HUES48 (cell line): ENCODE data around the gene ZNF333.

Experiments
- H3K27ac ChIP-seq: one replicate; pipeline ENCODE4 v1.7.0; 2013; ENCODE audit warnings: low read depth, low read length, inconsistent platforms
- H3K27me3 ChIP-seq: 2 replicates; pipeline ENCODE4 v1.6.1; 2013; ENCODE audit warnings: mild to moderate bottlenecking, low read length; ENCODE audit not compliant: control insufficient read depth, insufficient read depth
- H3K36me3 ChIP-seq: 2 replicates; pipeline ENCODE4 v1.6.1; 2013; ENCODE audit warnings: low read length; ENCODE audit not compliant: control insufficient read depth, insufficient read depth
- H3K4me1 ChIP-seq: 2 replicates; pipeline ENCODE4 v1.6.1; 2013; ENCODE audit warnings: mild to moderate bottlenecking, low read length; ENCODE audit not compliant: control insufficient read depth, insufficient read depth
- H3K4me3 ChIP-seq: 2 replicates; pipeline ENCODE4 v1.5.1; 2013; ENCODE audit warnings: mild to moderate bottlenecking, low read depth, low read length
- H3K9ac ChIP-seq: 2 replicates; pipeline ENCODE4 v1.6.1; 2013; ENCODE audit warnings: mild to moderate bottlenecking, low read depth, low read length, moderate library complexity
- H3K9me3 ChIP-seq: 2 replicates; pipeline ENCODE4 v1.6.1; 2013; ENCODE audit warnings: low read length; ENCODE audit not compliant: control insufficient read depth, insufficient read depth

The ZNF333 gene

DNA sequence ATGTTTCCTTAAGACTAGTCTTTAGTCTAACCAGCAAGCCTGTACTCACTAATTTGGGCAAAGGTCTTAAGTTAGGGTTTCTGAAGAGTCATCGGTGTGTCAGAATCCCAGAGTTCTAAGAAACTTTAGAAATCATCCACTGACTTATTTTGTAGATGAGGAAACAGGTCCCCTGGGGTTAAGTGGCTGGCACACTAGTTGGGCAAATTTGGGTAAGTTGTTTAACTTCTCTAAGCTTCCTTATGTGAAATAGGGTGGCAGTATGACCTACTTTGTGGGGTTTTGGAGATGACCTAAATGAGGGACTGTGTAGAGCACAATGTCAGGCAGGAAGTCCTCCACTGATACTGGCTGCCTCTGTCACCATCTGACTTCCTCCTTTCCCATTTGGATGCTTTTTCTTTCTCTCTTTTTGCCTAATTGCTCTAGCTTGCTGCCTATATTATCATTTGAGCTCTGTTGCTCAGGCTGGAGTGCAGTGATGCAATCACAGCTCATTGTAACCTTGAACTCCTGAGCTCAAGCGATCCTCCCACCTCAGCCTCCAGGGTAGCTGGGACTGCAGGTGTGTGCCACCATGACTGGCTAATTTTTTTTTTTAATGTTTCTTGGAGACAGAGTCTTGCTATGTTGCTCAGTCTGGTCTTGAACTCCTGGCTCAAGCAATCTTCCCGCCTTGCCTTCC, 17.5 kb upstream of the ZNF333 start:
- H3K36me3 ChIP-seq: no peaks in the 10 kb centered on the region
- no peaks in the 10 kb centered on the region for H3K4me1 ChIP-seq
- no peaks in the 10 kb centered on the region for H3K27me3 ChIP-seq
- H3K9me3 ChIP-seq: peaks cover 17% of the 10 kb centered on the region
- H3K9ac ChIP-seq: no peak overlapping the region
- no peak overlapping the region for H3K4me3 ChIP-seq
- H3K27ac ChIP-seq: no peak overlapping the region

DNA sequence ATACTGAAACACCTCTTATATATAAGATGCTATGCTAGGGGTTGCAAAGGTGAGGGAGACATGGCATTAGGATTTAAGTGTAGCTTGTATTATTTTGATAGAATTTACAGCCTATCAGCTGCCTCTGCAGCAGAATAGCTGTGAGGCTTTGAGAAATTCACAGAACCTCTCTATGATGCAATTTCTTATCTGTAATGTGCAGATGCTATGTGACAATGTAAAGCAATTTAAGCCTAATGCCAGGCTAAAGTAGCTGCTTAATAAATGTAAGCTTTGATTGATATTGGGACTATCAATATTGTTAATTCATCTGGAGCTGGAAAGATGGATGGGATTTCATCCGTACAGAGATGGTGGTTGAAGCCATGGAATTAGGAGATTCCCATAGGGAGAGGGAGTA, 16.8 kb upstream of the ZNF333 start:
- H3K9ac ChIP-seq: no peak overlapping the region
- H3K27me3 ChIP-seq: no peaks in the 10 kb centered on the region
- no peaks in the 10 kb centered on the region for H3K4me1 ChIP-seq
- H3K36me3 ChIP-seq: no peaks in the 10 kb centered on the region
- H3K27ac ChIP-seq: no peak overlapping the region
- no peak overlapping the region for H3K4me3 ChIP-seq
- H3K9me3 ChIP-seq: peaks cover 17% of the 10 kb centered on the region

DNA sequence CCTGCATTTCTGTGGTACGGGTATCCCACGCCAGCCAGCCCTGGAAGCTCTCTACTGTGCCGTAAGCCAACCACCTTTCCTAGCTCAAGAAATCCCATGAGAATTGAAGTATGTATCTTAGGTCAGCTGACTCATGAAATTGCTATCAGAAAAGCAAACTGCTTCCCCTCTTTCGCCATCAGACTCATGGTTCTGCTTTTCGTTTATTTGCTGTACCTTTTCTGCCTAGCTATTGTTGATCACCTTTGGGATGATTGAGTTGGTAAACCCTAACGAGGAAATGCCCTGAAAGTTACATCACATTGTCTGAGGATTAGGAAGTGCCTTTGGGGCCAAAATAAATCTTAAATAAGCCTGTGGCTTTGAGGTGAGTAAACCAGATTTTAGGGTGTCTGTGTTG, 15.1 kb upstream of the ZNF333 start, which contains the start of gene ADGRE3:
TSS of gene ADGRE3 (minus strand) at position 81 of the 400 bp plus-strand sequence. CDS start at position 7, 74 bp downstream.
- no peaks in the 10 kb centered on the region for H3K36me3 ChIP-seq
- H3K9me3 ChIP-seq: peaks cover 10% of the 10 kb centered on the region
- H3K9ac ChIP-seq: no peak within 1 kb of the TSS
- no peak within 1 kb of the TSS for H3K27ac ChIP-seq
- H3K27me3 ChIP-seq: no peaks in the 10 kb centered on the region
- H3K4me1 ChIP-seq: no peaks in the 10 kb centered on the region
- H3K4me3 ChIP-seq: no peak within 1 kb of the TSS

DNA sequence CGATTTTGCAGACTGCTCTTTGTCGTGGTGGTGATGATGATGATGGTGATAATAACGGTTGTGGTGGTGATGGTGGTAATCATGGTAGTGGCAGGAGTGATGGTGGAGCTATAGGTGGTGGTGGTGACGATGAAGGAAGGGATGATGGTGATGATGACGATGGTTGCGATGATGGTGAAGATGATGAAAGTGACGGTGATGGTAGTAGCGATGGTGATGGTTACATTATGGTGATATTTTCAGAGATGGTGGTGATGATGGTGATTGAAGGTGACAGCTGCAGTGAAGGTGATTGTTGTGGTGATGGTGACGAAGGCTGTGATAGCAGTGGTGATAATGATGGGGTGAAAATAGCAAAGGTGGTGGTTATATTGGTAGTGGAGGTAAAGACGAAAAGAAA, 13.1 kb upstream of the ZNF333 start:
- no peaks in the 10 kb centered on the region for H3K36me3 ChIP-seq
- no peak overlapping the region for H3K9ac ChIP-seq
- no peak overlapping the region for H3K27ac ChIP-seq
- no peaks in the 10 kb centered on the region for H3K4me1 ChIP-seq
- H3K9me3 ChIP-seq: no peaks in the 10 kb centered on the region; the same call in 1 of the 2 replicates
- no peak overlapping the region for H3K4me3 ChIP-seq
- H3K27me3 ChIP-seq: no peaks in the 10 kb centered on the region

DNA sequence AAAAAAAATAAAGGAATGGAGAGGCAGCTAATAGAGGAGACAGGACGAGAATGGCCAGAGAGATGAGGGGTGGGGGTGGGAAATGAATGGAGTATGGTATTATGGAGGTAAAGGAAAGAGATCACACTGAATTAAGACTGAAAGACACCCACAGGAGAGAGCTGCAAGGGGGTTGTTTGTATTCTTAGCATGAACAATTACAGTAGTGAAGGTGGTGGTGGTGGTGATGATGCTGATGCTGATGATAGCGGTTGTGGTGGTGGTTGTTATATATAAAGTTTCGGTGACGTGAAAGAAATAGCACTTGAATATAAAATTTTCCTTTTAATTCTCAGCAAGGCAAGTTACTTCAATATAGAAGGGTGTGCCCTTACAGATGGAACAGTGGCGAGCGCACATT, 12.4 kb upstream of the ZNF333 start:
- Histone ChIP-seq H3K9me3 (no peaks in the 10 kb centered on the region; the same call in 1 of the 2 replicates), H3K4me3 (no peak overlapping the region), H3K27ac (no peak overlapping the region), H3K4me1 (no peaks in the 10 kb centered on the region), H3K27me3 (no peaks in the 10 kb centered on the region), H3K36me3 (no peaks in the 10 kb centered on the region), H3K9ac (no peak overlapping the region)

DNA sequence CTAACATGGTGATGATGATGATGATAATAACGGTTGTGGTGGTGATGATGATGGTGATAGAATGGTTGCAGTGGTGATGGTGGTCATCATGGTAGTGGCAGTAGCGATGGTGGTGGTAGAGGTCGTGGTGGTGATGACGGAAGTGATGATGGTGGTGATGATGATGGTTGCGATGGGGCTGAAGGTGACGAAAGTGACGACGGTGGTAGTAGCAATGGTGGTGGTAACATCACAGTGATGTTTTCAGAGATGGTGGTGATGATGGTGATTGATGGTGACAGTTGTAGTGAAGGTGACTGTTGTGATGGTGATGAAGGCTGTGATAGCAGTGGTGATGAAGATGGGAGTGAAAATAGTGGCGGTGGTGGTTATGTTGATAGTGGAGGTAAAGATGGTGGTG, 11.6 kb upstream of the ZNF333 start:
- H3K9me3 ChIP-seq: no peaks in the 10 kb centered on the region; the same call in 1 of the 2 replicates
- H3K27ac ChIP-seq: no peak overlapping the region
- no peaks in the 10 kb centered on the region for H3K4me1 ChIP-seq
- H3K36me3 ChIP-seq: no peaks in the 10 kb centered on the region
- no peaks in the 10 kb centered on the region for H3K27me3 ChIP-seq
- no peak overlapping the region for H3K9ac ChIP-seq
- H3K4me3 ChIP-seq: no peak overlapping the region

DNA sequence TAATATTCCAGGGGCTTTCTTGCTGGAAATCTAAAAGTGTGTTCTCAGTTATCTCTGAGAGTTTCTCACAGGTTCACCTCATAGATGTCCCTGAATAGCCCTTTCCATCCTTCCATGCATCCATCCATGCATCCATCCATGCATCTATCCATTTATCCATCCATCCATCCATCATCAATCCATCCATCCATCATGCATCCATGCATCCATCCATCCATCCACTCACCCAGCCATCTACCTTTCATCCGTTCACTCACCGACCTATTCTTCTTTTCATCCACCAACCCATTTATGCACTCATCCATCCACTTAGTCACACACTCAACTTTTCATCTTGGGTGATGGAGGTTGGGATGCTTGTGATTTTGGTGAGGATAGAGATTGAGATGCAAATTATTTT, 7.8 kb upstream of the ZNF333 start:
- no peak overlapping the region for H3K9ac ChIP-seq
- no peaks in the 10 kb centered on the region for H3K36me3 ChIP-seq
- H3K4me3 ChIP-seq: no peak overlapping the region

DNA sequence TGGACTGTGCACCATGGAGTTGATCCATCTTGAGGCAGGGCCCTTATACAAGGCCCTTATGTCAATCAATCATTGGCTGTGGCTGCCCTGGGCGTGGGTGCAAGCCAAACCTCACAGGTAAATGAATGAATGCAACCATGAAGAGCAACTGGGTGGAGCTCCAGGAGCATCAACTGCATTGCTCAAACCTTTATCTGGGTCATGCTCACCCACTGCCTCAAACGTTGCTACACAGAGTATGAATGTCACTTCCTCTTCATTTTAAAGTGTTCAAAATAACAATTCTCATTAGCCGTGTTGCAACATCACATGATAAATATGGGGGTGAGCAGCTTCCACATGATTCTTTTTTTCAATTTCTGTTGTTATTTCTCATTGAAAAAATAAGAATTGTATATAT, 6.4 kb upstream of the ZNF333 start:
- H3K4me3 ChIP-seq: no peak overlapping the region
- H3K4me1 ChIP-seq: no peaks in the 10 kb centered on the region
- no peak overlapping the region for H3K27ac ChIP-seq
- H3K27me3 ChIP-seq: no peaks in the 10 kb centered on the region
- no peaks in the 10 kb centered on the region for H3K9me3 ChIP-seq
- no peaks in the 10 kb centered on the region for H3K36me3 ChIP-seq
- no peak overlapping the region for H3K9ac ChIP-seq

More for the DNA sequence above, 7.8 kb upstream of the ZNF333 start:
- Histone ChIP-seq H3K27ac (no peak overlapping the region), H3K9me3 (no peaks in the 10 kb centered on the region; the same call in 1 of the 2 replicates), H3K27me3 (no peaks in the 10 kb centered on the region), H3K4me1 (no peaks in the 10 kb centered on the region)

DNA sequence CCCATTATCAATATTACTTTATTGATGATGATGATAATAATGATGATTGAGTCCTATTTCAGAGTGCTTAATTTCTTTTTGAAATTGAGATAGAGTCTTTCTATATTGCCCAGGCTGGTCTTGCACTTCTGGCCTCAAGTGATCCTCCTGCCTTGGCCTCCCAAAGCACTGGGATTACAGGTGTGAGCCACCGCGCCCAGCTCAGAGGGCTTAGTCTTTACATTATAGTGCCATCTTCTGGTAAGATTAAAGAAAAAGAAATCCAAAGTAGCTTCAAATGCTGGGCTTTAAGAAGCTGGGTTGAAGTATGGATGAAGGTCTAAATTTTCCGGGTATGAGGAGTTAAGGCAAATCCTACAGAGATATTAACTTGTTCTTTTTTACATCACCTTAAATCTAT, 3.4 kb upstream of the ZNF333 start:
- Histone ChIP-seq H3K36me3 (no peaks in the 10 kb centered on the region), H3K4me1 (peaks cover 4% of the 10 kb centered on the region; the same call in 1 of the 2 replicates), H3K9ac (no peak overlapping the region), H3K4me3 (no peak overlapping the region), H3K27me3 (no peaks in the 10 kb centered on the region), H3K9me3 (no peaks in the 10 kb centered on the region), H3K27ac (no peak overlapping the region)

DNA sequence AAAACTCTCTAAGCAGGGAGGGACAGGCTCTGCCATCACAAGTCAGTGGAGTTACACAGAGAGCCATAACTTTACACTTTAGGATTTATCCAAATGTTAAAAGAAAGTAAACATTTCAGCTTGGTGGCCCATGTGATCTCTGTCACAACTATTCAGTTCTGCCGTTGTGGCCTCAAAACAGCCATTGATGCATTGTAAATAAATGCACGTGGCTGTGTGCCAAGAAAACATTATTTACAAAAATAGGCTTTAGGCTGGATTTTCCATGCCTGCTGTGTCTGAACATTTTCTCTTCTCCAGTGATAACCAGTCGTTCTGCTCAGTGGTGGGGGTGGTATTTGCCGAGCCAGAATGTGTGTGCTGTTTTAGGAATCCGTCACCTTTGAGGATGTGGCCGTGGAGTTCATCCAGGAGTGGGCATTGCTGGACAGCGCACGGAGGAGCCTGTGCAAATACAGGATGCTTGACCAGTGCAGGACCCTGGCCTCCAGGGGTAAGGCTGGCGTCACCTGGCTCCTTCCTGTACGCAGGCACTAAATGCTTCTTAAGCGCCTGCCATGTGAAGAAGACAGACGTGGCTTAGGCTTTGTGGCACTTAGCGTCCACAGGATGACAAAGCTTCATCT, 4.9 kb downstream of the ZNF333 start:
- Histone ChIP-seq H3K27ac (no peak overlapping the region), H3K4me1 (no peaks in the 10 kb centered on the region), H3K27me3 (no peaks in the 10 kb centered on the region), H3K9ac (no peak overlapping the region), H3K4me3 (no peak overlapping the region), H3K9me3 (no peaks in the 10 kb centered on the region), H3K36me3 (peaks cover 26% of the 10 kb centered on the region)

DNA sequence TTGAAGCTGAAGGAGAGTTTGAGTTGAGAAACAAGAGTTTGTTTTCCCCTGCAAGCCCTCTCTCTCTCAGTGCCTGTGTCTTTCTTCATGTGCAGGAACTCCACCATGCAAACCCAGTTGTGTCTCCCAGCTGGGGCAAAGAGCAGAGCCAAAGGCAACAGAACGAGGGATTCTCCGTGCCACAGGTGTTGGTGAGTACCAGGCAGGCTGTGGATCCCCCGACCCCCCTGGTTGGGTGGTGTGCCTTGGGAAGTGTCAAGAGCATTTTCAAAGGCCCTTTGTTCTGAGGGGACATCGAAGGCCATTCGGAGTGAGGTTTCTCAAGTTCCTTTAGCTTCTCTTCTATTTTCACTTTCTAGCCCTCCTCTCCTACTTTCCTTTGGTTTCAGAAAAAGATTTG, 5.6 kb downstream of the ZNF333 start:
- peaks cover 33% of the 10 kb centered on the region for H3K36me3 ChIP-seq
- no peaks in the 10 kb centered on the region for H3K9me3 ChIP-seq
- H3K4me3 ChIP-seq: no peak overlapping the region
- H3K27me3 ChIP-seq: no peaks in the 10 kb centered on the region
- H3K4me1 ChIP-seq: no peaks in the 10 kb centered on the region
- no peak overlapping the region for H3K9ac ChIP-seq
- H3K27ac ChIP-seq: no peak overlapping the region
